Stimulated activated CD8-positive, alpha-beta memory T cell treated with anti-CD3 and anti-CD28 coated beads, Interleukin-15, amount 100 ng/mL, for 4 hours (primary cell): ENCODE data around the gene NR6A1.

Experiments used
- DNase-seq, 2 donors: peaks; one replicate each; pipeline ENCODE4 v3.0.0-alpha.2; 2020; ENCODE audit warnings: low read depth in 2 of 2

The NR6A1 gene

GRCh38 chr9:124724415-124725067, 46.6 kb downstream of the NR6A1 start:
- no peak for DNase-seq

GRCh38 chr9:124723352-124723751, 47.8 kb downstream of the NR6A1 start:
- DNase-seq: no peak

DNA sequence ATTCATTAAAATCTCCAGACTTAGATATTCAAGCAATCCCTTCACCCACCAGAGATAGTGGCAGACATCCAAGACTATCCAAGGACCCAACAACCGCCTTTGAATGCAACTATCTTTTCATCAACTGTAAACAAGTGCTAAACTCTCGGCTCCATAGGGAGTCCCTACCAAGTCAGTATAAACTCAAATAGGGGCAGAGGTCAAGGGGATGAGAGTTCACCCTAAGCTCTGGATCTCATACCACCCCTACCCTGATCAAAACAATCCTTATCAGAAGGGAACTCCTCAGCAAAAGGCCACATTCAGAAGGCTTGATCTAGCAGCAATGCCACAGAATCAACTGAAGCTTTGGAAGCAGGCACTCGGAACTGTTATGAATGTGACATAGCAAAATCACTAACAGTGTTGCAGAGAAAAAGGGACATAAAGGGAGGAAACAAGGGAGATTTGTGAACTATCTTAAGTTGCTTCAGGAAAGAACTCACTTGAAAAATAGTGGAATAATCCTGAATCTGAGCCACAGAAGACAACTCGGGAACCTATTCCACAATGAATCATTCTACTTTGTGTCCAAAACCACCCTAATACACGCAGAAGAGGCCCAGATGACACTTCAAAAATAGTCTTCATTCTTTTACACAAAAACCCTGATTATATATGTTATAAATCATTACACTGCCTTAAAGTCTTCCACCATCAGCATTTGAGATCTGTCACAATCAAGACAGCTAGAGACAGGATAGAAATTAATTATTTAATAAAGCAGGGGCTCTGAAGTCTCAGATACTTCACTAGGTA, 49.8 kb downstream of the NR6A1 start:
- no peak for DNase-seq

DNA sequence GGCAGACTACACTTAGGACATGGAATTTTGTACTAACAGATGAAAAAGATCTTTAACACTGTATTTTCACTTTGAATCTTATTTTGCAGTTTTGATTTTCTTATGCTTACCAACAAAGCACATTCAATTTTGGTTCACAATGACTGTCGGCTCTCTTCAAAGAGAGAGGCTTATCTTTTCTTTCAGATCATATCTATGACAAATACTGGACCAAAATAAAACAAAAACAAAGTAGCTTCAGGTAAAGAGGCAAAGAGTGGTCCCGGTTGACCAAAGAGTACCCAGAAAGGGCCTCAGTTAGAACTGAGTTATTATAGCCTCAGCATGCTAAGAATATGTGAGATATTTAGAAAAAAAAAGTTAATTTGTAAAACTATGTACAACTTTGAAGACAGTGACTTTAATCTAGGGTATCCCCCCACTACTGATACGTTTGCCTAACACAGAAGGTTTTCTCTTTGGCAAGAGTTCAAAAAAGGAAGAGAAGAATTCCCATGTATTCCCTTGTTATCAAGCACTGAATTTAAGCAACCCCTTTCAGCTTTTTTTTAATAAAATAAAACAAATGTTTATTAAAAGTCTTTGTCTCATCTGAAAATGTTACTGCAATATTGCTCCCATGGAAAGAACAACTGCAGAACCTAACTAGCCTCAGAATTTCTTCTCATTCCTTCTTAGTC, 50.5 kb downstream of the NR6A1 start:
- no peak for DNase-seq

- no peak for DNase-seq
Observed at GRCh38 chr9:124718928-124719327, 52.2 kb downstream of the NR6A1 start.

GRCh38 chr9:124717597-124717996, 53.5 kb downstream of the NR6A1 start:
- no peak for DNase-seq

- no peak for DNase-seq
Observed at GRCh38 chr9:124716808-124717207, 54.3 kb downstream of the NR6A1 start.

GRCh38 chr9:124710766-124711165, 60.3 kb downstream of the NR6A1 start:
- DNase-seq: no peak

GRCh38 chr9:124709292-124709690, 61.8 kb downstream of the NR6A1 start:
- no peak for DNase-seq

DNA sequence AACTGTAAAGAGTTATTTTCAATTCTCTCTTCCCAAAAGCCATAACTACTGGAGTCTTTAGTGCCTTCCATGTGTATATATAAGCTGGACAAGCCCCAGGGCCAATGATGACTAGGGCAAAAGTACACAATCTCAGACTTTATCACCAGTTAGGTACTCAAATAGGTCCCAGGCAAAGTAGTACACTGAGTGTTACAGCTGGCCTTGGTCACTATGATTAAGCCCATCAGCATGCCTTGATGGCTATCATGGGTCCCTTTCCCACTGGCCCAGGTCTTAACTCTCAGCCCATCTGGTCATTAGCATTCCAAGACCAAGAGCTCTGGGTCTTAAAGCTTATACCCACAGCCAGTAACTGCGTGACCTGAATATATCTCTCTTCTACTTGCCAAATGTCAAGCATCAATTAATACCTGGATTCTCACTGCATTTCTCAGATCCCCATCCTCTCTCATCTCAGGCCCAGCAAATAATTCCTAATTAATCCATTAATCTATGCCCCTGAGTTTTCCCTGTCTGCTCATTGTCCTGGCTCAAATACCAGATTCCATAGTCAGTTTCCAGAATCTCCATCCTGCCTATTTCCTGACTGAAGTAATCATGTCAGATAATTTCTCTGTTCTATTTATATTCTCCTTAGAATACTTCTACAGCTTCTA, 62.3 kb downstream of the NR6A1 start:
- DNase-seq: no peak

DNA sequence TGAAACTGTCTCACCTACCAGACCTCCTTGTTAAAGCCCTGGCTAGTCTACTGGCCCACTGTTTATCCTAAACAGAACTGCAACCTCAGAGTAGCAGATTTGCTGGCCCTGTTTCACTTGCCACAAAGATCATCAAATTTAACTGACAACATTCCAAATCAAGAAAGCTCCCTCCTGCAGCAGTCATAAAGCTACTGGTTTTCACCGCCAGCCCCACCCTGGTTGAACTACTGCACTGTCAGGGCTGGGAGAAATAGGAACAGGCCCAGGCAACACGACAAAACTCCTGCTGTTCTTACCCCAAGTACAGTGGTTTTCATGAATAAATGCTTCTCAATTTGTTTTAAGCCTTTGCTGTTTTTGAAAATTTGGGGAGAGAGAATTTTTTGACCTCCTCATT, 63.0 kb downstream of the NR6A1 start:
- DNase-seq: no peak

GRCh38 chr9:124707666-124708065, 63.4 kb downstream of the NR6A1 start:
- DNase-seq: no peak

- DNase-seq: no peak
Observed at GRCh38 chr9:124706685-124707084, 64.4 kb downstream of the NR6A1 start.

DNA sequence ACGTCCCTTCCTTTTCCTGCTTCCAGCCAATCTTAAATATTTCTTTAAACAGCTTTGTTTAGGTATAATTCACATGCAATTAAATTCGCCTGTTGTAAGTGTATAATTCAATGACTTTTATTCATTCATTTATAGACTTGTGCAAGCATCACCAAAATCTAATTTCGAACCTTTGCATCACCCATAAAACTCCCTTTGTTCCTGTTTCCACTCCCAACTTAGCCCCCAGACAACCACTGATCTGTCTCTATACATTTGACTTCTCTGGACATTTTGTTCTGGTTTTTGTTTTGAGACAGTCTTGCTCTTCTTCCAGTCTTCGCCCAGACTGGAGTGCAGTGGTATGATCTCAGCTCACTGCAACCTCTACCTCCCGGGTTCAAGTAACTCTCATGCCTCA, 71.5 kb downstream of the NR6A1 start:
- no peak for DNase-seq

DNA sequence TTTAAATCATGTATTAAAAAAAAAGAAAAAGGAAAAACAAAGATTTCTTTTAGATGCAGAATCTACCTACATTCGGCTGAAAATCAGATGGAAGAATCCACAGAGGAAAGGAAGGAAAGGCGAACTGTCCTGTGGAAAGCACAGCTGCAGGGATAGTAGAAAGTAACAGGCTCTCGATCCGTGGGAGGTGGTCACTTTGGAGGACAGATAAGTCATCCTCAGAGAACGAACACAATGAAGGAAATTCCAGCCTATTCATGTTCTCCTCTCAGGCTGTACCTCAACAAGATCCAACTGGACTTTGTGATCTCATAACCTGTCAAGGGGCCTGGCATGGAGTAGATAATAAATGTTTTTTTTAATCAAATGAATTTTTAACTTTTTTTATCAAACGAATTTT, 72.8 kb downstream of the NR6A1 start:
- DNase-seq: no peak

DNA sequence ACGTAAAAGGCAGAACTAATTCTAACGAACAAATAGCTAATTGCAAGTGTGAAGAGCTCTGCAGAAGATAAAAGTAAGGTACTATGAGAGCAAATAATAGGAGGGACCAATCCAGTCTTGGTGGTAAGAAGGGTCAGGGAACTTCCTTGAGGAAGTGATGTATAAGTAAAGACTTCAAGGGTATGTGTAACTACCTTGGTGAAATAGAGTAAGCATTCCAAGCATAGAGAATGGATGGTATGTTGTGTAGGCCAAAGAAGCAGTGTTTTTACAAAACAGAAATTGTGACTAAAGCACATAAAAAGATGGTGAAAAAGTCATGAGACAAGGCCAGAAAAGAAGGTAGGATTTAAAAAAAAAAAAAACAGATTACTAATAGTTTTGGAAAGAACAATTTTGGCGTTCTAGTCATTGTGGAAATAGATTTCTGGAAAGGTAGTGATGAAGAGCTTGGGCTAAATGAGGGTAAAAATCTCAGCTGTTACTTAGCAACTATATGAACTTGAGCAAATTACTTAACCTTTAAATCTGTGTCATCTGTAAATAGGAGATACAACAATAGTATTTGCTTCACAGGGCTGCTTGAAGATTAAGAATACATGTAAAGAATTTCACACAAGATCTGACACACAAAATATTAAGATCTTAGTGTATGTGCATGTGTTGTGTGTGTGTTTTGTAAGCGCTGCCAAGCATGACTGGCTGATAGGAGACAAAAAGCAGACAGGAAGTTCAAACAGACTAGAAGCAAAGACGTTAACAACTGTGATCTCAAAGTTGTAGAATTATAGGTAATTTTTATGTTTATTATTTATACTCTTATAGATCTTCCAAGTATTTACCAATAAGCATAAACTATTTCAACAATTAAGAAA, 73.5 kb downstream of the NR6A1 start:
- DNase-seq: no peak

- DNase-seq: no peak
Observed at GRCh38 chr9:124696101-124696500, 75.0 kb downstream of the NR6A1 start.

GRCh38 chr9:124695280-124695890, 75.7 kb downstream of the NR6A1 start:
- DNase-seq: no peak

- no peak for DNase-seq
Observed at GRCh38 chr9:124694414-124695279, 76.5 kb downstream of the NR6A1 start.

DNA sequence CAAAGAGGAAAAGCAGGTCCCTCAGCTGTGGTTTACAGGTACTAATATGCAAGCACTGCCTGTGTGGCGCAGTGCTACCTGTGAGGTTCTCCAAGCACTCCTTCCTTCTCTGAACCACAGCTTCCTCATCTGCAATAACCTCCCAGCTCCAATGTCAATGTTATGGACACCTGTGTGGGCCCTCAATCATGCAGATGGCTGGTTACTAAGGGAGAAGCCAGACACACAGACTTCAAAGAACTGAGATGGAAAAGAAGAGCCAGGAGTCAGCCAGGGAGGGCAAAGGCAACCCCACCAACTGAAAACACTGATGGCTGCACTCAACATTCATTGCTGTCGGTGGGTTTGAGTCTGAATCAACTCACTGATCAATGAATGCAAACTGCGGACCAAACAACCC, 77.7 kb downstream of the NR6A1 start:
- no peak for DNase-seq
